COLO829 (cell line): ENCODE results near the gene C1orf226.
"Not testable (repeated sequence)": the region's sequence is repeated elsewhere in the genome, so short reads cannot be mapped to it uniquely, and the experiment has no call there.

Source experiments
- DNase-seq: peaks from one replicate; pipeline ENCODE4 v3.0.0; 2012; ENCODE audit warnings: low spot score

Gene C1orf226, protein sequence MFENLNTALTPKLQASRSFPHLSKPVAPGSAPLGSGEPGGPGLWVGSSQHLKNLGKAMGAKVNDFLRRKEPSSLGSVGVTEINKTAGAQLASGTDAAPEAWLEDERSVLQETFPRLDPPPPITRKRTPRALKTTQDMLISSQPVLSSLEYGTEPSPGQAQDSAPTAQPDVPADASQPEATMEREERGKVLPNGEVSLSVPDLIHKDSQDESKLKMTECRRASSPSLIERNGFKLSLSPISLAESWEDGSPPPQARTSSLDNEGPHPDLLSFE

DNA sequence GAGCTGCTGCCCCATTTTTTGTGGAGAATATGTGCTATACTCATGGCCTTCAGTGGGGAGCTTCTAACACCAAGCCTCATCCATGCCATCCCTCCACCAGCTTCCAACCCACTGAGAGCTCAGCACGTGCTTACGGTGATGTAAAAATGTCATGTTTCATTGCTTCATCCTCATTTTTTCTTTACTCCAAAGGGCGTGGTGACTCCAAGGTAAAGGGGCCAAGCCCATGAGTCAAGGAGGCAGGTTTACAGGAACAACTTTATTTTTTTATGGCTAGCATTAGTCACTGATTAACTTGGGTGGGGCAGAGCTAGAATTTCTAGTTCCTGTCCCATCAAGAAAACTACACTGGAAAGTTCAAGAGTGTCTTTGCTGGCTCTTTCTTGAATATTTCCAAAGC lies at the start of gene C1orf226:
Gene C1orf226 (plus strand): TSS at position 346 of the 400 bp plus-strand sequence. CDS start 174 bp downstream, outside the sequence.
- no peak for DNase-seq

GRCh38 chr1:162333991-162334390 lies 47.5 kb upstream of the C1orf226 start:
- DNase-seq, result no peak

DNA sequence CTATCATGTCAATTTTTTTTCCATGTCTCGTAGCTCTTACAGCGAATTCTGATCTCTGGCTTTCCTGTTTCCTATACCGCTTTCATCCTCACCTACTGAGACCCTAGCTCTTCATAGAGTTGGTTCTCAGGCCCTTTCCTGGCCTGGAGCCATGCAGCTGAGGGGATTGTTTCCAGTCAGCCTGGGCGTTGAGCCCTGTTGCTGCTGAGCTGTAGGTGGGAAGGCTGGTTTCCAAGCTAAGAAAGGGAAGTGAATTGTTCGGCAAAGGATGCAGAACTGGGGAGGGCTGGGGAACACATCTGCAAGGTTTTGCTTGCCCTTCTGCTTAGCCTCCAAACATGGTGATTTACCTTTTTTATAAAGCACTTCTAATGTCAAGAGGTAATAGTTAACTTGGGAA lies 46.4 kb upstream of the C1orf226 start:
- no peak for DNase-seq

GRCh38 chr1:162336621-162337285 lies 44.8 kb upstream of the C1orf226 start:
- no peak for DNase-seq

DNA sequence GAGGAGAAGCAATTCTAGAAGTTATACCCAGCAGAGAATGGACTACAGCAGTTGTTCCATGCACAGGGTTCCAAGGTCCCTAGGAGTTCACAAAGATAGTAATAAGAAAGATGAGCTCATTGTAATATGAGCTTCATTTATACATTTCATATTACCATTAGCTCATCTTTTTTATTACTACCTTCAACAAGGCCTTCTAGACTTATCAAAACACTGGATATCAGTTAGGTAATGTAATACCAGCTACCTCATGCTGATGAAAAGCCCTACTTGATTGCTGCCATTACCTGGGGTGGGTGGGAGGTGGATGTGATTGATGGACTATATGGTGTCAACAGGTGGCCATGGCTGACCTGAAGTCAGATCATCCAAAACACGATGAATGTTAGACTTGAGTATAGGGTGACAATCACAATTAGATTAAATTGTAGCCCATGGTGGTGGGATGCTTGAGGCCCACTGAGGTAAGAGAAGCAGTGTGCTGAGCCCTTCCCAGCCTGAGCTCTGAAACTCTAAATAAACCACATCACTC lies 39.0 kb upstream of the C1orf226 start:
- DNase-seq, result no peak

DNA sequence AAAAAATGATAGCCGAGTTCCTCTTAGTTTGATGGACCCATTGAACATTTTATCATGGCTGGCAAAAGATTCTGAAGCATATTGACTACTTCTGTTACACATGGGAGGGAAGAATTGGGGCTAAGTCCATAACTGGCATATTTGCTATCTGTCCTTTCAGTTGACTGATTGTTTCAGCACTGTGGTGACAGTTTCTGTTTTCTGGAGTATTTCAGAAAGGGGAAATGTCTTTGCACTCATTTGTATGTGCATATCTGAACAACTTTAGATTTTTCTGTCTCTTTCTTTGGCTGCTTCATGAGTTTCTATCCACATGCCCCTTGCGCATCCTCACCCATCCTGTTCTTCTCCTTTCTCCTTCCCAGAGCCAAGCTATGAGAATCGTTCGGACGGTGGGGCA lies 38.1 kb upstream of the C1orf226 start:
- DNase-seq, result no peak

- DNase-seq, result no peak
Observed at GRCh38 chr1:162347281-162347680, 34.2 kb upstream of the C1orf226 start.

DNA sequence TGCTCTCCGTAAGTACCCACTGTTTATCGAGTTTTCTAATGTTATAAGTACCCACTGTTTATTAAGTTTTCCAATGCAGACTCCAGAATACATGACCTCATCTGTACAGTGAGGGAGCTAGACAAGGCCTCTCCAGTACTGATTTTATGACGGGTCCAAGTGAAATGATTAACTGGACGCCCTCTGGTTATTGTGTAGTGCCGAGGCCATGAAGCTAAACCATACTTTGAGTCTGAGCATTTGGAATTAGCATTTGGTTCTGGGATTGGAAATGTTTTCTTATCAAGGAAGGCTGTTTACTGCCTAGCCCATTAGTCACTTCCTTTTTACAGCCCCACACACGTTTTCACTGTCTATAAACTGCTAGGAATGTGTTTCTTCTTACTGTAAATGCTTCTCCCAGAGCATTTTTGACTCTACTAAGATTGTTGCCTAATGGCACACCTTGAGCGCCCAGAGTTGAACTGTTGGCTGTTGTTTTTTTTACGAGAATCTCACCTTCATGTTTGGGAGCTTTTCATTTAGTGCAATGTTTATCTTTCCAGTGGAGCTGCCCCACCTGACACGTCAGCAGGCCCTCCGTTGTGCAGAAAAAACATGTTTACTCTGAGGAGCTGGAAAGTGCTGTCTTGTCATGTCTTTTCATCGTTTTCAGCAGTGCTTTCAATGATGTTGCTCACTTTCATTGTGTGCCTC lies 31.7 kb upstream of the C1orf226 start:
- peak; percentile 91 for DNase-seq

DNA sequence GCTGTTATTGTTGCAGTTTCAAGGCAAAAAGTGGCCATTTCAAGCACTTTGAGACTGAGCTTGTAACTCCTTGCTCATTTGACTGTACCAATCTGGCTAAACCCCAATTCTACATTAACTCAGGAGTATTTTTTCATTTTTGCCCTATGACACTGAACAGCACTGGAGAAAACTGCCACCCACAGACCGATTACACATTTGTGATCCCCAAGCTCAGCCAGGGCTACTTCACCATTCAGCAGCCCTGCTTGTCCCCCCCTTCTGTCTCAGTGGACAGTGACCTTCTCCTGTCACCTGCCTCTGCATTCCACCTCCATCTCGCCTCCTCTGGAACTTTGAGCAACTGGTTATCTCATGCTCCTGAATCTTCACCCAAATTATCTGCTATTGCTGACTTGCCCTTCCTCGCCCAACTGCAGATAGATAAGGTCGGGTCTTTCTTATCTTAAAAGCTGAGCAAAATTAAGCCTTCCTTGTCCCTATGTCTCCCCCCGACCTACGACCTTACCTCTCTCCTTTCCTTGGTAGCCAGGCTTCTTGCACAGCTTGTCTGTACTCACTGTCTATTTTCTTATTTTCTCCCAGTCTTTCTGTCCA lies 30.2 kb upstream of the C1orf226 start:
- no peak for DNase-seq

- DNase-seq, result not testable (repeated sequence)
Observed at GRCh38 chr1:162351874-162352273, 29.7 kb upstream of the C1orf226 start.

GRCh38 chr1:162353078-162353477 lies 28.4 kb upstream of the C1orf226 start:
- no peak for DNase-seq

- no peak for DNase-seq
Observed at GRCh38 chr1:162353702-162354101, 27.8 kb upstream of the C1orf226 start.

GRCh38 chr1:162357681-162358266 lies 23.8 kb upstream of the C1orf226 start:
- no peak for DNase-seq

- DNase-seq, result no peak
Observed at GRCh38 chr1:162358928-162359327, 22.6 kb upstream of the C1orf226 start.

- DNase-seq, result no peak
Observed at GRCh38 chr1:162359523-162360236, 21.8 kb upstream of the C1orf226 start.

DNA sequence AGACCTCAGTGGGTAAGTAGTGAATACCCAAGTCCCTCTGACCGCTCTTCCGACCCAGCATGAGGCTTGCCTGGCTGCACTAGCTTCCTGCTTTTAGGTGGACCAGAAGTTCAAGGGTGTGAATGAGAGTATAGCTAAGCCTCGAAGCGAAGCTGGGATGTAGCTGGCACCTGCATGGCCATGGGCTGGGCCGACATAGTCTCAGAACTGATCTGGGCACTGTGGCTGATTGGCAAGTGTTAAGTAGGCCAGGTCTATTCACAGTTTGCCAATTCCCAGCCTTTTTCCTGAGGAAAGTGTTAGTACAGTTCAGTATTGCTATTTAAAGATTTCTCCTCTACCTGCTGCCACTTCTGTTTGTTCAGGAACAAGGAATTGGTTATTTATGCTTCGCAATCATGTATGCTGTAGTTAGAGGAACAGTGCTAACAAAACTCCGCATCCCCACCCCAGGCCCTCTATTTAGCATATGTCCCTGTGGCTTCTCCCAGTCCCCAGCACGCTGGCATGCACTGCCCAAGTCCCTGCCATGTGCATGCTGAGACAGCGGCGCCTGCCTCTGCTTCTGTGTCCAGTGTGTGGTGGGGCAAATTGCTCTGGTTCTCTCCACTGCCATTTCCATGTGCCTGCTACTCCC lies 21.2 kb upstream of the C1orf226 start:
- no peak for DNase-seq

DNA sequence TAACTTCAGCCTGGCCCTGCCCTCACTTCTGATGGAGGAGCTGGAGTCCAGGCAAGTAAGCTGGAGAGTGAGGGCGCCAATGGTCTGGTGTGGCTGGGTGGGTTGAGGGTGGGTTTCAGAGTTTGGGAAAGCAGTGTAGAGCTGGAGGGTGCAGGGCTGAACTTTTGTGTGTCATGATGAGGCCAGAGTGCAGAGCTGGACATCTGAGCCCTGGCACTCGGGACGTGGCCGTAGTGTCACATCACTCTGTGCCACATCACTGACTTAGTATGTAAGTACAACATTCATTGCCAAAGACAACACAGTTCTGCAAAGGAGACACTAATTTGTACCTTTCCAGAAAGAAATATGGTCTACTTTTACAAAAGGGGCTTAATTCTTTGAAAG lies 20.7 kb upstream of the C1orf226 start:
- DNase-seq, result no peak

- DNase-seq, result no peak
Observed at GRCh38 chr1:162361349-162361748, 20.2 kb upstream of the C1orf226 start.

DNA sequence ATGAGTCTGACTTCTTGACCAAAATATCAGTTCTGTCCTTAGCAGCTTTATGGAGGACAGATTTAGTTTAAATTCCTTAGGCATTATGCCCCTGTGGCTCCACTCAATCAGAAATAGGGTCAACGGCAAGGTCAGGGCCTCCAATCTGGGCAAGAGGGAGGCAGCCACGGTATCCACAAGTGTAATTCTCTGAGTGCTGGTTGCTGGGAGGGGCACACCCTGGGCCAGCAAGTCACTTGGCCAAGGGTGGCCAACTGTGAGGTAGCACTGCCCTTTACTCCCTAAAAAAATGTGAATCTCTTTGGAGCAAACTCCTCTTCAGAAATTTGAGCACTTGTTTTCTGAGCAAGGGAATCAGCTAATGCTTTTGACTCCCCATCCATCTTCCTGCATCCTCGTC lies 17.7 kb upstream of the C1orf226 start:
- DNase-seq, result no peak

DNA sequence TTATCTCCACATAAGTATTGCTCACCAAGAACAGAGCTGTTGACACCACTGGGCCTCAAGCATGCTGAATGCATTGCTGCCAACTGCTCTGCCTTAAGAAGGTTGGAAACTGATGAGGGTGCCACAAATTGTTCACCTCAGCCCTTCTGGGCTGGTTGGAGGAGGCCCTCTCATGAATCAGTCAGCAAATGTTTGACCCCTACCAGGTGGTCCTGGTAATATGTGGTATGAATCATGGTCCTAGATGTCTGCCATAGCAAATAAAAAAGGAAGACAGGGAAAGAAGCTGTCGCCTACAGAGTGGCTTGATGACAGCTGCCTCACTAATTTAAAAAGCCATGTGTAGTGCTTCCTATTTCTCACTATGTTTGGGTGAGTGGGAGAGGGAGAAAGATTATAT lies 17.0 kb upstream of the C1orf226 start:
- DNase-seq, result no peak
